Loucy (cell line): ENCODE data around the gene TMEM181.

Source experiments
- EZH2phosphoT487 ChIP-seq: fragments of 200-600 bp; IDR thresholded peaks from 2 replicates; pipeline ENCODE4 v1.6.1; 2018; ENCODE audit warnings: antibody characterized with exemption, mild to moderate bottlenecking, moderate library complexity, borderline replicate concordance
- TF ChIP-seq, protein P1 (sequence below): fragments of 200-600 bp; sonication (generic); conservative IDR thresholded peaks from 2 replicates; pipeline ENCODE4 v1.5.1; 2014; ENCODE audit warnings: mild to moderate bottlenecking, antibody characterized with exemption, low read length

- TF ChIP-seq, protein P1, sequence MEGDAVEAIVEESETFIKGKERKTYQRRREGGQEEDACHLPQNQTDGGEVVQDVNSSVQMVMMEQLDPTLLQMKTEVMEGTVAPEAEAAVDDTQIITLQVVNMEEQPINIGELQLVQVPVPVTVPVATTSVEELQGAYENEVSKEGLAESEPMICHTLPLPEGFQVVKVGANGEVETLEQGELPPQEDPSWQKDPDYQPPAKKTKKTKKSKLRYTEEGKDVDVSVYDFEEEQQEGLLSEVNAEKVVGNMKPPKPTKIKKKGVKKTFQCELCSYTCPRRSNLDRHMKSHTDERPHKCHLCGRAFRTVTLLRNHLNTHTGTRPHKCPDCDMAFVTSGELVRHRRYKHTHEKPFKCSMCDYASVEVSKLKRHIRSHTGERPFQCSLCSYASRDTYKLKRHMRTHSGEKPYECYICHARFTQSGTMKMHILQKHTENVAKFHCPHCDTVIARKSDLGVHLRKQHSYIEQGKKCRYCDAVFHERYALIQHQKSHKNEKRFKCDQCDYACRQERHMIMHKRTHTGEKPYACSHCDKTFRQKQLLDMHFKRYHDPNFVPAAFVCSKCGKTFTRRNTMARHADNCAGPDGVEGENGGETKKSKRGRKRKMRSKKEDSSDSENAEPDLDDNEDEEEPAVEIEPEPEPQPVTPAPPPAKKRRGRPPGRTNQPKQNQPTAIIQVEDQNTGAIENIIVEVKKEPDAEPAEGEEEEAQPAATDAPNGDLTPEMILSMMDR, result no peak
- peak; percentile 96 for TF ChIP-seq EZH2phosphoT487
These were observed 75.0 kb downstream of the TMEM181 start for GRCh38 chr6:158634695-158635426.
